Prostate gland (tissue), 2 donors: ENCODE results near the gene DEK. TPM values are rescaled to one million over a fixed set of nuclear protein-coding genes. Genes with fewer than 3 reads are reported as not detected.

ENCODE experiments used
- DNase-seq: peaks from one replicate; pipeline ENCODE4 v3.0.0-alpha.2; 2019; ENCODE audit warnings: low spot score
- H3K27ac ChIP-seq, 2 donors: fragments of 200-600 bp; sonication (generic); 2 replicates each; pipeline ENCODE4 v1.5.1; 2017 to 2019
- H3K27me3 ChIP-seq: fragments of 200-600 bp; sonication (generic); replicated peaks from 2 replicates; pipeline ENCODE4 v1.5.1; 2019; ENCODE audit not compliant: insufficient read depth
- H3K36me3 ChIP-seq, 2 donors: fragments of 200-600 bp; sonication (generic); 1 replicate in 1 of 2; 2 replicates in 1 of 2; pipeline versions ENCODE4 v1.5.1 to v1.8.1; 2017 to 2019
- H3K4me1 ChIP-seq: fragments of 200-600 bp; sonication (generic); replicated peaks from 2 replicates; pipeline ENCODE4 v1.5.1; 2019
- H3K4me3 ChIP-seq, 2 donors: fragments of 200-600 bp; sonication (generic); 2 replicates each; pipeline ENCODE4 v1.5.1; 2017 to 2019
- H3K9me3 ChIP-seq: fragments of 200-600 bp; sonication (generic); 2 replicates; pipeline ENCODE4 v1.5.1; 2017
- CTCF ChIP-seq, 4 experiments: fragments of 200-600 bp in 2 of 4; fragments of 450-650 bp in 2 of 4; sonication (generic) in 2 of 4; IDR thresholded peaks; 1 replicate in 3 of 4; 2 replicates in 1 of 4; pipeline ENCODE4 v1.5.1; 2016 to 2019; ENCODE audit warnings: antibody characterized with exemption in 4 of 4, mild to moderate bottlenecking in 2 of 4, moderate library complexity in 2 of 4
- POLR2A ChIP-seq: fragments of 450-650 bp; IDR thresholded peaks from one replicate; pipeline ENCODE4 v1.6.1; 2016; ENCODE audit warnings: antibody characterized with exemption, mild to moderate bottlenecking
- POLR2AphosphoS5 ChIP-seq: sonication (generic); formaldehyde crosslinking; IDR thresholded peaks from one replicate; pipeline ENCODE4 v1.6.1; 2017; ENCODE audit warnings: antibody characterized with exemption
- WGBS: methylation state at CpG from one replicate; pipeline ENCODE4 v1.1.5; 2018; 5-methylcytosine and 5-hydroxymethylcytosine counted together
- intact Hi-C: fragments of 100-400 bp; cut with DNase I; formaldehyde crosslinking; loops from one replicate; pipeline ENCODE4 v1.14.2; 2022
- total RNA-seq, 2 donors: library from RNA; depleted of rRNA; stranded (reverse); fragments of >200 nt; gene quantifications; one replicate each; pipeline ENCODE4 v1.1.0, GENCODE V29; 2016

The DEK gene
- total RNA-seq, 2 donors from 2014 or later: 74.1 to 133 TPM

GRCh38 chr6:18262702-18263417 lies 1.5 kb downstream of the DEK start:
- Histone ChIP-seq H3K36me3 (no peaks in the 10 kb centered on the region), H3K4me1 (no peaks in the 10 kb centered on the region), H3K27ac (peak overlapping the region; percentile 98 to 99), H3K27me3 (no peaks in the 10 kb centered on the region), H3K9me3 (no peaks in the 10 kb centered on the region), H3K4me3 (peak overlapping the region; percentile 81 to 85)
- intact Hi-C loops: loop anchor here (5.0 kb wide), 2 partner anchors 106 to 276 kb away; partner anchors contain the start of genes KDM1B, KIF13A and TPMT
- no peak for DNase-seq
- 7% methylated on average over 18 of the region's 18 CpGs for WGBS
- TF ChIP-seq POLR2AphosphoS5 (no peak), CTCF (IDR thresholded peaks at IDR 0.05) (no peak), POLR2A (no peak)

GRCh38 chr6:18261877-18262276 lies 2.5 kb downstream of the DEK start:
- no peaks in the 10 kb centered on the region for H3K36me3 ChIP-seq
- TF ChIP-seq CTCF (IDR thresholded peaks at IDR 0.05) (no peak), POLR2A (no peak), POLR2AphosphoS5 (no peak)
- H3K9me3 ChIP-seq: no peaks in the 10 kb centered on the region
- WGBS: 69% methylated on average over 6 of the region's 6 CpGs
- intact Hi-C loops: loop anchor here (5.0 kb wide), 2 partner anchors 105 to 275 kb away; partner anchors contain the start of genes KDM1B, KIF13A and TPMT
- DNase-seq: no peak
- H3K4me3 ChIP-seq: no peak overlapping the region
- H3K27ac ChIP-seq: no peak overlapping the region
- no peaks in the 10 kb centered on the region for H3K27me3 ChIP-seq
- no peaks in the 10 kb centered on the region for H3K4me1 ChIP-seq

GRCh38 chr6:18260448-18261106 lies 3.8 kb downstream of the DEK start:
- Histone ChIP-seq H3K9me3 (no peaks in the 10 kb centered on the region), H3K4me3 (no peak overlapping the region), H3K36me3 (no peaks in the 10 kb centered on the region), H3K27ac (no peak overlapping the region), H3K4me1 (no peaks in the 10 kb centered on the region), H3K27me3 (no peaks in the 10 kb centered on the region)
- no peak for DNase-seq
- intact Hi-C loops: loop anchor here (5.0 kb wide), 2 partner anchors 103 to 273 kb away; partner anchors contain the start of genes KDM1B, KIF13A and TPMT
- TF ChIP-seq POLR2AphosphoS5 (no peak), CTCF (IDR thresholded peaks at IDR 0.05) (no peak), POLR2A (no peak)
- 58% methylated on average over 4 of the region's 4 CpGs for WGBS

GRCh38 chr6:18259675-18260447 lies 4.5 kb downstream of the DEK start:
- Histone ChIP-seq H3K4me1 (no peaks in the 10 kb centered on the region), H3K27me3 (no peaks in the 10 kb centered on the region), H3K27ac (no peak overlapping the region), H3K9me3 (no peaks in the 10 kb centered on the region), H3K36me3 (no peaks in the 10 kb centered on the region), H3K4me3 (no peak overlapping the region)
- 88% methylated on average over 4 of the region's 4 CpGs for WGBS
- DNase-seq: no peak
- intact Hi-C loops: loop anchor here (5.0 kb wide), 2 partner anchors 103 to 273 kb away; partner anchors contain the start of genes KDM1B, KIF13A and TPMT
- no peak for TF ChIP-seq POLR2A
- TF ChIP-seq POLR2AphosphoS5: no peak
- no peak for TF ChIP-seq CTCF (IDR thresholded peaks at IDR 0.05)
